Measurements from ENCODE around the gene RASGEF1C.

DNA sequence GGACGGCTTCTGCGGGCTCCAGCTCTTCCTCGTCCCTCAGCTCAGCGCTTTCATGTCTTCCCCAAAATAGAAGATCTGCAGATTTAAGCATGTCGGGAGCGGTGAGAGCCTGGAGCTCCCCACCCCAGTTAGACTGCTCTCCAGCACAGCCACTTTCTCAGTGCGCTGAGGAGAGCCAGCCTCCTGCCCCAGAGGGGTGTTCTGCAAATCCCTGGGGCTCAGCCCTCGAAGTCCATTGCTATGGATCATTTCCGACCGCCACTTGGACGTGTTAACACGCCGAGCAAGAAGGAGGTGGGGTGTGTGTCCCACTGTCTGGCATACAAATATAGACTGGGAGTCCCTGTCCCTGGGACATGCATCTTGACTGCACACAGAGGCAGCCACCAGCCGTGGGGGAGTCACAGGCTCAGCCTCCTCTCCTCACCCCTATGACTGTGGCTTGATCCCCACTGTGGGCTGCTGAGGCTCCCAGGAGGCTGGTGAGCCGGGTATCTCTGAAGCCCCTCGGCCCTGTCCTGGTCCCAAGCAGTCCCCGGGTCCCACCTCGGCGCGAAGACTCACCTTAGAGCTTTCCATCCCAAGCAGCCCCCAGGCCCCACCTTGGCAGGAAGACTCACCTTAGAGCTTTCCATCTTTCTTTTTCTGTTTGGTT is 107.4 kb downstream of the RASGEF1C start:
- TF ChIP-seq, protein P1, sequence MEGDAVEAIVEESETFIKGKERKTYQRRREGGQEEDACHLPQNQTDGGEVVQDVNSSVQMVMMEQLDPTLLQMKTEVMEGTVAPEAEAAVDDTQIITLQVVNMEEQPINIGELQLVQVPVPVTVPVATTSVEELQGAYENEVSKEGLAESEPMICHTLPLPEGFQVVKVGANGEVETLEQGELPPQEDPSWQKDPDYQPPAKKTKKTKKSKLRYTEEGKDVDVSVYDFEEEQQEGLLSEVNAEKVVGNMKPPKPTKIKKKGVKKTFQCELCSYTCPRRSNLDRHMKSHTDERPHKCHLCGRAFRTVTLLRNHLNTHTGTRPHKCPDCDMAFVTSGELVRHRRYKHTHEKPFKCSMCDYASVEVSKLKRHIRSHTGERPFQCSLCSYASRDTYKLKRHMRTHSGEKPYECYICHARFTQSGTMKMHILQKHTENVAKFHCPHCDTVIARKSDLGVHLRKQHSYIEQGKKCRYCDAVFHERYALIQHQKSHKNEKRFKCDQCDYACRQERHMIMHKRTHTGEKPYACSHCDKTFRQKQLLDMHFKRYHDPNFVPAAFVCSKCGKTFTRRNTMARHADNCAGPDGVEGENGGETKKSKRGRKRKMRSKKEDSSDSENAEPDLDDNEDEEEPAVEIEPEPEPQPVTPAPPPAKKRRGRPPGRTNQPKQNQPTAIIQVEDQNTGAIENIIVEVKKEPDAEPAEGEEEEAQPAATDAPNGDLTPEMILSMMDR (IDR thresholded peaks at IDR 0.05), result no peak
- TF ChIP-seq POLR2A (IDR thresholded peaks at IDR 0.05), result no peak

Measured in Peyer's patch (tissue), 4 donors.